NOMO-1 treated with DMSO at 0.1 percent for 48 hours (cell line): Measurements from ENCODE around the gene CDRT15.
"Not testable (repeated sequence)": the region's sequence is repeated elsewhere in the genome, so short reads cannot be mapped to it uniquely, and the experiment has no call there.

ENCODE experiments used
- DNase-seq: peaks from one replicate; lab custom pipeline; 2025; ENCODE audit not compliant: unreplicated experiment; lab: John Stamatoyannopoulos, UW

The CDRT15 gene

GRCh38 chr17:14236762-14237161, at the start of gene CDRT15:
Gene CDRT15 (minus strand): TSS chr17:14236862. CDS start chr17:14236833, 29 bp downstream.
- not testable (repeated sequence) for DNase-seq

GRCh38 chr17:14282726-14283125, 46.1 kb upstream of the CDRT15 start:
- no peak for DNase-seq

GRCh38 chr17:14281530-14281929, 44.9 kb upstream of the CDRT15 start:
- no peak for DNase-seq

- no peak for DNase-seq
These were observed 40.0 kb upstream of the CDRT15 start for GRCh38 chr17:14276535-14277250.

GRCh38 chr17:14270508-14270907, 33.8 kb upstream of the CDRT15 start:
- no peak for DNase-seq

- no peak for DNase-seq
These were observed 32.8 kb upstream of the CDRT15 start for GRCh38 chr17:14269473-14269872.

GRCh38 chr17:14268264-14268663, 31.6 kb upstream of the CDRT15 start:
- no peak for DNase-seq

GRCh38 chr17:14261406-14261805, 24.7 kb upstream of the CDRT15 start:
- DNase-seq = no peak

- DNase-seq = no peak
These were observed 9.0 kb upstream of the CDRT15 start for GRCh38 chr17:14245629-14246028.

- DNase-seq = no peak
These were observed 8.3 kb upstream of the CDRT15 start for GRCh38 chr17:14245002-14245401.

GRCh38 chr17:14239271-14239670, 2.6 kb upstream of the CDRT15 start:
- DNase-seq = not testable (repeated sequence)

GRCh38 chr17:14236032-14236431, 630 bp downstream of the CDRT15 start:
- not testable (repeated sequence) for DNase-seq

- not testable (repeated sequence) for DNase-seq
These were observed 1.6 kb downstream of the CDRT15 start for GRCh38 chr17:14235047-14235446.

- DNase-seq = not testable (repeated sequence)
These were observed 5.5 kb downstream of the CDRT15 start for GRCh38 chr17:14231187-14231586.

- no peak for DNase-seq
These were observed 7.8 kb downstream of the CDRT15 start for GRCh38 chr17:14228903-14229302.

GRCh38 chr17:14227052-14227451, 9.6 kb downstream of the CDRT15 start:
- no peak for DNase-seq

- DNase-seq = peak; percentile 16
These were observed 11.2 kb downstream of the CDRT15 start for GRCh38 chr17:14225254-14225980.

GRCh38 chr17:14222611-14223010, 14.1 kb downstream of the CDRT15 start:
- no peak for DNase-seq

- DNase-seq = peak; percentile 86
These were observed 22.4 kb downstream of the CDRT15 start for GRCh38 chr17:14214271-14214670.

GRCh38 chr17:14212401-14212800, 24.3 kb downstream of the CDRT15 start:
- no peak for DNase-seq

GRCh38 chr17:14211801-14212200, 24.9 kb downstream of the CDRT15 start:
- DNase-seq = no peak

- no peak for DNase-seq
These were observed 25.4 kb downstream of the CDRT15 start for GRCh38 chr17:14211246-14211645.
